KMS-11 (cell line): Measurements from ENCODE around the gene KBTBD13.

ENCODE experiments used
- H2AFZ ChIP-seq: fragments of 200-600 bp; sonication (generic); 2 replicates; pipeline ENCODE4 v1.6.1; 2016; ENCODE audit warnings: antibody characterized with exemption, mixed run types, low read depth
- H3K27ac ChIP-seq: fragments of 200-600 bp; sonication (generic); 2 replicates; pipeline ENCODE4 v1.6.1; 2016; ENCODE audit warnings: mild to moderate bottlenecking, mixed run types
- H3K27me3 ChIP-seq: fragments of 200-600 bp; sonication (generic); 2 replicates; pipeline ENCODE4 v1.6.1; 2017; ENCODE audit warnings: mild to moderate bottlenecking, low read depth, mixed run types, moderate library complexity; ENCODE audit not compliant: insufficient read depth
- H3K36me3 ChIP-seq: fragments of 200-600 bp; sonication (generic); 2 replicates; pipeline ENCODE4 v1.6.1; 2017; ENCODE audit warnings: mild to moderate bottlenecking, mixed run types; ENCODE audit not compliant: insufficient read depth
- H3K4me1 ChIP-seq: fragments of 200-600 bp; sonication (generic); 2 replicates; pipeline ENCODE4 v1.6.1; 2016; ENCODE audit warnings: mild to moderate bottlenecking, low read depth, mixed run types; ENCODE audit not compliant: poor library complexity, severe bottlenecking
- H3K4me2 ChIP-seq: fragments of 200-600 bp; sonication (generic); 2 replicates; pipeline ENCODE4 v1.7.0; 2016; ENCODE audit warnings: mild to moderate bottlenecking, mixed run types
- H3K4me3 ChIP-seq: fragments of 200-600 bp; sonication (generic); IDR thresholded peaks from 2 replicates; pipeline ENCODE4 v1.6.1; 2017; ENCODE audit warnings: low read depth, low read length, mixed read lengths; ENCODE audit not compliant: insufficient read depth
- H3K79me2 ChIP-seq: fragments of 200-600 bp; sonication (generic); 2 replicates; pipeline ENCODE4 v1.6.1; 2016; ENCODE audit warnings: low read depth, mixed run types; ENCODE audit not compliant: insufficient read depth
- H3K9ac ChIP-seq: fragments of 200-600 bp; sonication (generic); 2 replicates; pipeline ENCODE4 v1.6.1; 2016; ENCODE audit warnings: mild to moderate bottlenecking, mixed run types
- H4K20me1 ChIP-seq: fragments of 200-600 bp; sonication (generic); 2 replicates; pipeline ENCODE4 v1.6.1; 2016; ENCODE audit warnings: mild to moderate bottlenecking, mixed run types; ENCODE audit not compliant: insufficient read depth
- CTCF ChIP-seq: fragments of 200-600 bp; sonication (generic); conservative IDR thresholded peaks from 2 replicates; pipeline ENCODE4 v1.6.1; 2017; ENCODE audit warnings: low read depth, mild to moderate bottlenecking, antibody characterized with exemption, low read length, moderate library complexity, mixed read lengths

Gene KBTBD13

DNA sequence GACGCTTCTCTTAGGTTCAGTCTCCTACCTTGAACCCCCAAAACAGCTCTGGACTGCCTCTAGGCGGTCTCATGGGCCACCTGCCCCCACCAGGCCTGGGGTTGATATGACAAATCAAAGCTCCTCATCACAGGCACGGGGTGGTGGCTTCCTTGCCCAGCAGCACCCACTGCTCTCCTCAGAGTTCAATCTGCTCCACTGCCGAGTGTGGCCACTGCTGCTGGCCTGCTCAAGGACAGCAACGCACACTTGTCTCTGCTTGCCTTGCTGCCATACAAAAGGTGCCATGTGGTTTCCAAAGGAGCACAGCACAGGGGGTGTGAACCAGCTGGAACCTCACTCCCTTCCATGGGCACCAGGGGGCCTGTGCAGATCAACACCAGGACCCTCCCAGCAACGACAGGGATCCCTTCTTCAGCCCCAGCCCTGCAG lies 10.2 kb downstream of the KBTBD13 start:
- TF ChIP-seq CTCF, result no peak; the same call in 1 of the 2 replicates
- H2AFZ ChIP-seq, result no peak overlapping the region
- H3K4me3 ChIP-seq, result no peak overlapping the region
- H3K9ac ChIP-seq, result no peak overlapping the region
- no peaks in the 10 kb centered on the region; the same call in 1 of the 2 replicates for H3K27me3 ChIP-seq
- H3K27ac ChIP-seq, result no peak overlapping the region
- no peaks in the 10 kb centered on the region for H3K79me2 ChIP-seq
- H3K36me3 ChIP-seq, result no peaks in the 10 kb centered on the region
- H4K20me1 ChIP-seq, result no peaks in the 10 kb centered on the region
- no peak overlapping the region for H3K4me2 ChIP-seq
- H3K4me1 ChIP-seq, result no peaks in the 10 kb centered on the region

- H3K79me2 ChIP-seq, result no peaks in the 10 kb centered on the region
- no peak for TF ChIP-seq CTCF
- no peaks in the 10 kb centered on the region for H4K20me1 ChIP-seq
- H3K4me2 ChIP-seq, result no peak overlapping the region
- no peak overlapping the region for H2AFZ ChIP-seq
- H3K36me3 ChIP-seq, result no peaks in the 10 kb centered on the region
- no peak overlapping the region for H3K9ac ChIP-seq
- no peak overlapping the region for H3K4me3 ChIP-seq
- no peak overlapping the region for H3K27ac ChIP-seq
- no peaks in the 10 kb centered on the region for H3K27me3 ChIP-seq
- H3K4me1 ChIP-seq, result no peaks in the 10 kb centered on the region
Measured at GRCh38 chr15:65087411-65087810, 10.9 kb downstream of the KBTBD13 start.

DNA sequence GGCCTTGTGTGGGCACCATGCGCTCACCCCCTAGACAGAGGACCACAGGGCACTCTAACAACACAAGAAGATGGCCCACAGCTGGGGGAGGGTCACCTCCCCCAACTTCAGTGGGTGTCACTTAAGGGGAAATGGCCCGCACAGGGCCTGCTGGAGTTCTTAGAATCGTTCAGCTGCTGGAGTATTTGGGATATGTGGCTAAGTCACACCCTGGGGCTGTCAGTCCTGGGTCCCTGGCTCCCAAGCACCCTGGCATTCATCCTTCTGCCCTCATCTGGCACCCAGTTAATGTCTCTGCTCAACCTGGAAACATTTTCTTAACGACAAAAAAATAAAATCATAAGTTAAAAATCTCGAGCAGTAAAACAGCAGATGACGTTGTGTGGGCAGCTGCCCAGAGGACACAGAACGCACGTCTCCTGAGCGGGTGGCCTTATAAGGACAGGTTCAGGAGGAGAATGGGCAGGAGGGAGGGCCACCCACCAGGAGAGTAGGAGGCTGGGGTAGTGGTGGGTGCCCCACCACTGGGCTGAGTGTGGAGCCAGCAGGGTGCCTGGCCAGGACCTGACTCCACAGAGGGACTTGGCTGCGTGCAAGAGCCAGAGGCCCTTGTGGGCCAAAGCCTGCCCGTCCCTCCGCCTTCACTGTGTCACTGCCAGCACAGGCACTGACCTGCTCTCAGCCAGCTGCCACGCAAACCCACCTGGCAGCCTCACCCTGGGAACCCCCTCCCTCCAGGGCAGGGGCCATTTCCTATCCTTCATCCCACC lies 11.5 kb downstream of the KBTBD13 start:
- no peak overlapping the region for H3K4me3 ChIP-seq
- TF ChIP-seq CTCF, result no peak
- H3K36me3 ChIP-seq, result no peaks in the 10 kb centered on the region
- H3K79me2 ChIP-seq, result no peaks in the 10 kb centered on the region
- no peak overlapping the region for H3K27ac ChIP-seq
- H3K9ac ChIP-seq, result no peak overlapping the region
- H3K27me3 ChIP-seq, result no peaks in the 10 kb centered on the region
- H3K4me2 ChIP-seq, result no peak overlapping the region
- no peaks in the 10 kb centered on the region for H4K20me1 ChIP-seq
- no peaks in the 10 kb centered on the region for H3K4me1 ChIP-seq
- H2AFZ ChIP-seq, result no peak overlapping the region

DNA sequence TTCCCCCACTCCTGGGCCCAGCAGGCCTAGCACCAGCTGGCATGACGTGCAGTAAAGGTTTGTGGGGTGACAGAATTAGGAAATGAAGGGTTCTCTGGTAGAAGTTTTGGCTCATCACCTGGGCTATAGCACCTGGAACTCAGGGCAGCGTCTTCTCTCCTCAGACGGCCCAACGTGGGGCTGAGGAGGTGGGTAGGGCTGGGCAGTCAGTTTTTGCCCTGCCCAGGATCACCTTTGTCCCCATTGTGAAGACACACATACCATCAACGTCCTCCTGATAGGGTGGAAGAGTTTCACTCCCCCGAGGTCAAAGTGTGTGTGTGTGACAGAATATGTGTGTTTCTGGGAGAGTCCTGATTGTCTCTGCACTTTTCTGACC lies 12.1 kb downstream of the KBTBD13 start:
- TF ChIP-seq CTCF, result no peak
- Histone ChIP-seq H3K4me1 (no peaks in the 10 kb centered on the region), H3K4me2 (no peak overlapping the region), H3K27me3 (no peaks in the 10 kb centered on the region), H3K36me3 (no peaks in the 10 kb centered on the region), H3K27ac (no peak overlapping the region), H3K79me2 (no peaks in the 10 kb centered on the region), H3K9ac (no peak overlapping the region), H3K4me3 (no peak overlapping the region), H2AFZ (no peak overlapping the region), H4K20me1 (no peaks in the 10 kb centered on the region)
